ELR (cell line): Measurements from ENCODE around the gene DGCR6L.
"Not testable (repeated sequence)": the region's sequence is repeated elsewhere in the genome, so short reads cannot be mapped to it uniquely, and the experiment has no call there.

Experiments
- DNase-seq: peaks from one replicate; pipeline ENCODE4 v3.0.0-alpha.2; 2015; ENCODE audit warnings: low read depth

The DGCR6L gene

DNA sequence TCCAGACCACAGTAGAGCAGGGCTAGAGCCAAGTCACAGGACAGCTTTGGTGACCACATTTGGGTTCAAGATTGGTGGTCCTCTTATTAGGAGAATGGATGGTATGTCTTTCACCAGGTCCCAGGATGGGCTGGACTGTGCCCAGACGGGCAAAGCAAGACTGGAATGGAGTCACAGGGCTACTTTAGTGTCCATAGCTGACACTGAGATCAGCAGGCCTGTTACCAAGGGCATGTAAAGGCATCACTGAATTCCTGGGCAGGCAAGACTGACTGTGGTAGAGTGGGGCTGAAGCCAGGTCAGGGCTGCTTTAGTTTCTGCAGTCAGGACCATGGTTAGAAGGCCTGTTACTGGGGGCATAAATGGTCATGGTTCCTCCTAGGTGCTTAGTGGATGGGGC lies 6.1 kb upstream of the DGCR6L start:
- DNase-seq, result not testable (repeated sequence)

DNA sequence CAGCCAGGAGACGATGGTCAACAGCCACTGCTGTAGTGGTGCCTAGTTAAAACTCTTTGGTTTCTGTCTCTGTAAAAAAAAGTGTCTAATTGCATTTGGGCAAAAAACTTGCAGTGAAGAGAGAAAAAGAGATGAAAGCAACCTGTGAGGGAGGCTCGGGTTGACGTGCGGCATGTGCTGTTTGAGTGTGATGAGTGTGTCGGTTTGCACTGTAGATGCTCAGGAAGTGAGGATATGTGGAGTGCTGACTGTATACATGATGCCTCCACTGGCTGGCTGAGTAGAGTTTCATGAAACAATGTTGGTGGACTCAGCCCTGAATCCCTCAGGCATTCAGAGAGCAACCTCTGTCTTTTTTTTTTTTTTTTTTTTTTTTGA lies 4.3 kb upstream of the DGCR6L start:
- DNase-seq, result peak; percentile 64

DNA sequence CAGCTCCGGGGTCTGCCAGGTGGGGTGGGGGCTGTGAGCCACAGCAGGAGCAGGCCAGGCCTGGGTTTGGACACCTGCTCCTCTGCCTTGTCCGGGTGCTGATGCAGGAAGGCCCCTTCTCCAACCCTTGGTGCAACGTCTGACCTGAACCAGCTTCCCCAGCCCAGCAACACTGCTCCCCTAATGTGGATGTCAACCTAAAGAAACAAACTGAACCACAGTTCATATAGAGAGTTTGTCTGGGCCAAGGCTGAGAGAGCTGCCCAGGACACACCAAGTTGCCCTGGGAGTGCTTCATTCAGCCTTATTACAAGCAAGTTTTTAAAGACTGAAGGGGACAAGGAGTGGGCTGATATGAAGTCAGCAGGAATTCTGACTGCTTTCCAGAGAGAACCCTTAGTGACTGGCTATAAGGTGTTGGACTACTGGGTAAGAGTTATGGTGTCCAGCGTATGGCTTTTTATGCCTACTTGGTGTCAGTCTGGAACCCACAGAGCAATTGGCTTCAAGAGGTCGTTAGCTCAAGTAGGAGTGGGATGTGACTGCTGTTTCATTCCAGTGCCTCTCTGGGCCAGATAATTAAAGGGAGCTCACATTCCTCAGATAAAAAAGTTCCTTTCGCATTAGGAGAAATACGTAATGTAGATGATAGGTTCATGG lies 1.8 kb upstream of the DGCR6L start:
- not testable (repeated sequence) for DNase-seq

DNA sequence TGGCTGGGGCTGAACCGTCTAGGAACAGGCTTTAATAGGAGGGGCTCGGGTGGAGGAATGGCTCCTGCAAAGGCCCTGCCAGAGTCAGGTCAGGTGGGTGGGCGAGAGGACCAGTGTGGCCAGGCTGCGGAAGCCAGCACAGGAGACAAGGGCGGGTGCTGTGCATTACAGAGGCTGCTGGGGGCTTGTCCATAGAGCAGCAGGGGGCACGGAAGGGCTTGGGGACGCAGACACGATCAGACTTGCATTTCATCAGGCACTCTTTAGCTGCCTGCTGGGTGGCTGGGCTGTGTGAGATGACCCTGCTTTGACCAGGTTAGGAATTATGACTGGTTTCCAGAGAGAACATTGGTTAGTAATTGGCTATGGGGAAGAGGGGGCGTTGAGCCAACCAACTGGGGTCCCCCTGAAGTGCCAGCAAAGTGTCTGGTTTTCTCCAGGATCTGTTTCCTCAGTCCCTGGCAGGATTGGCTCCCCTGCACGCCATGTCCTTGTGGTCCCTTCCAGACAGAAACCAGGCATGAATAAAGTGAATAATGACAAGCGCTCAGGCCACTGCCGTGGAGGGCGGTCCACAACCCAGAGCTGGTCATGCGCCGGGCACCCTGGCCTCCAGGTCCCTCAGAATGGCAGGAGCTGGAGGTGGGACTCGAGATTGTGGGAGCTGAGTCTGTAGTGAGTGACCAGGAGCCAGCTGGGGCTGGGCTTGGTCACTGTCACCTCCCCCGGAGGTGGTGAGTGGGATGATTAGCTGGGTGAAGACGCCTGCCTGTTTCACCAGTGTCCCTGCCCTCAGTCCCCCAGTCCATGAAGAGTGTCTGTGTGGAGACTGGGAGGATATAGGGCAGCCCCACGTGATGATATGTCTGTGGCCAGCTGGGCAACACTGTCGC lies 1.0 kb upstream of the DGCR6L start:
- not testable (repeated sequence) for DNase-seq

DNA sequence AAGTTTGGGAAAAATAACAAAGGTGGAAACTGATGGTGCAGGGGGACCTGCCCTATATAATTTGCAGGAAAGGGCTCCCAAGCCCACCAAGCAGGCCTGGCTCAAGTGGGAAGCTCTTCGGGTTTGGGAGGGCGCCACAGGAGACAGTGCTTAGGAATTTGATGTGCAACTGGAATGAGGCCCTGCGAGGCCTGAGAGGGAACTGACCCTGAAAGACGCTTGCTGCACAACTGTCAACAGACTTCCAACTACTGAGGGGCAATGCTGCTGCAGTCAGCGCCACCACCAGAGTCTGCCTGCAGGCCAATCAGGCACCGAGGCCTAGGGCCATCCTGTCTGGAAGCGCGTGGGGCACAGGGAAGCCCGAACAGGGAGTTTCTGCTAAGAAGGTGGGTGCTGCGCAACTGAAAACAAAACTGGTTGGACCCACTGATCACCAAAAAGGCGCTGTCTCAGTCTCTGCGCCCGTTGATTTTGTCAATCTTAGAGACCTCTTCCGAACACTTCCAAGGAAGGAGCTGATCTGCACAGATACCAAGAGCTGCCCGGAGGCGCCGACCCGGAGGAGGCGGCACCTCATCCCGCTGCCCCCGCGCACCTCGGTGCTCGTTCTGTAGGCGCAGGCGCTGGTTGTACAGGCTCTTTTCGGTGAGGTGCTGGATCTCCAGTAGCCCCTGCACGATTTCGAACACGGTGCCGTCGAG lies 667 bp downstream of the DGCR6L start:
- peak; percentile 48 for DNase-seq

DNA sequence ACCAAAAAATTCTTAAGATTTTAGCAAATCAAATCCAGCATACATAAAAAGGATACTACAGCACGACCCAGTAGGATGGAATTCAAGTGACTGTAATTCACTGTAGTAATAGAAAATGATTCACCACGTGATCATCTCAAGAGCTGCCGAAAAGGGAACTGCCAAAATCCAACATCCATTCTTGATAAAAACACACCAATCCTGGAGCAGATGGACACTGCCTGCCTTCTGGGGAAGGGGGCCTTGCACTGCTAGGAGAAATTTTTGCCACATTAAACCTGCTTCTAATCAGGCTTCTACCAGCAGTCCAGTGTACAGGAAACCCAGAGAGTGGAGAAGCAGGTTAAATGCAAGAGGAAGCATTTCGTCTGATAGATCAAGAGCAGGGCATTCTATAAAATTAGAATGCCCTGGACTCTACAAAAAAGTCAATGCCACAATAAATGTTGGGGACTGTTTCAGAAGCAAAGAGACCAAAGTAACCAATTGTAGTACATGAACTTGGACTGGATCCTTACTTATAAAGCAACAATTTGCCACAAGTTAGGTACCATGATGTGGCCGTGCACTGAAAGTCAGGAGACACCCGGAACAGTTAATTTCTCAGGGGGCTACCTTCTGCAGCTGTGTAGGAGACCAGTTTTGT lies 1.7 kb downstream of the DGCR6L start:
- peak; percentile 15 for DNase-seq

DNA sequence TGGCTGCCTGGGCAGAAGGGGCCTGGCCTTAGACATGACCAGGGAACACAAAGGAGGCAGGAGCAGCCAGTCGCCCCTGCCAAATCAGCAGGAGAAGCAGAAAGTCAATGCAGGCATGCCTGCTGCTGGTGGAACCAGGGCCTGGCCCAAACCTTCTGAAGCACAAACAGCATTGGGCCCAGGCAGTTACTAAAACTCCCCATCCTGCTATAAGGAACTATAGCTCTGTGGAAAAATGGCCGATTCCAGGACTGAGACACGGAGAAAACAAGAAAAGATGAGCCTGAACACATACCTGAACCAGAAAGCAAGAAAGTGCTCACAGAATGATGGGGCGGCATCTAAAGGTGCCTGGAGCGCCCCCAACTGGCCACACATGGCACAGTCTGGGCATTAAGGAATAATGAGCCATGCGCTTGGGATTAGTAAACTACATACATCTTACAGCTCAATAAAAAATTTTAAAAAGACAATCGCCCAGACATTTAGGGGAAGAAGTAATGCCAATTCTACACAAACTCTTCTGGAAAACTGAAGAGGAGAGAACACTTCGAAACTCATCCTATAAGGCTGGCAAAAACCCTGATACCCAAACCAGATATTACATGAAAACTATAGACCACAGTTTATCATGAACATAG lies 2.3 kb downstream of the DGCR6L start:
- DNase-seq, result peak; percentile 30

DNA sequence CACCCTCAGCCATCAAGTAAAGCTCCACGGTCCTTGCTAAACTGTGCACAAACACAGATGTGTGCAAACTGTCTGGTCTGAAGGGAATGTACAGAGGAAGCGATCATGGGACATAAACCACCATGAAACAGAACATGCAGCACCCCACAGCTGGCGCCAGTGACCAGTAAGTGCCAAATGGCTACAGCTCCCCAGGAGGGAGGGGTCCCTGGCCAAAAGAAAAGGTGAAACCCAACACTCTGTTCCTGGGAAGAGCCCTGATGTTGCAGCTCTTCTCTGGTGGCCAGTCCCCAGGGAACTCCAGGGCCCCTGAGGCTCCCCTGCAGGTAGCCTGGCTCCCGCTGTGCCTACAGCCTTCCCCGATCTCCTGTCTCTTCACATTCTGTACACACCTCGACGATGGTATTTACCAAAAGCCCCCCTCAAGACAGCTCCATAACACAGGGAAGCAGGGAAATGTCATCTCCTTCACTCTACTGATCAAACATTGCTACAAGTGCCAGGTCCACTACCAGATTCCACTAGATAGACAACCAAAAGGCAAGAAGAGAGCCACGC lies 2.9 kb downstream of the DGCR6L start:
- no peak for DNase-seq

DNA sequence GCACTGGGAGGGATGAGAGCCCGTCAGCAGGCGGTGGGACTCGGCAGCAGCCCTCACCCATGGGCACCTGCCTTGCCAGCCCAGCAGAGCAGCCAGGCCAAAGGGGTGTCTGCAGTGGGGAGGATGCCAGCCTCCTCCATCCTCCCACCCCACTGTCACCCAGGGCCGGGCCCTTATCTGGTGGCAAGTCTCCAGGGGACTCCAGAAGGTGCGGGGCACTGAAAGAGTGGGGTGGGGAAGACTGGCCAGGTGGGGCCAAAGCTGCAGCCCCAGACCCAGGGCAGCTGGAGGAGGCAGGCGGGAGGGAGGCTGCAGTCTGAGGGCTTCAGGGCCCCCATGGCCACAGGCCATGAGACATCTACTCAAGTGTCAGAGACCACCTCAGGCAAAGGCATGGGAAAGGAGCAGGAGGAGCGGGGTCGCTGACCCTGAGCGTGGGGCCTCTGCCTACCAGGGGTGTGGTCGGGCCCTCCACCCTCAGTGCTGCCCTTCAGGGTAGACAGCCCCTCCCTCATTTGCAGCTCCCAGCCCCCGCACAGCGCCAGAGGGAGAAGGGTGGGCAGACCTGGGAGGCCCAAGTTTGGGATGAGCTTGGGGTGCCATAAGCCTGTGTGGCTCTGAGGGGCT lies 3.5 kb downstream of the DGCR6L start:
- DNase-seq, result no peak

DNA sequence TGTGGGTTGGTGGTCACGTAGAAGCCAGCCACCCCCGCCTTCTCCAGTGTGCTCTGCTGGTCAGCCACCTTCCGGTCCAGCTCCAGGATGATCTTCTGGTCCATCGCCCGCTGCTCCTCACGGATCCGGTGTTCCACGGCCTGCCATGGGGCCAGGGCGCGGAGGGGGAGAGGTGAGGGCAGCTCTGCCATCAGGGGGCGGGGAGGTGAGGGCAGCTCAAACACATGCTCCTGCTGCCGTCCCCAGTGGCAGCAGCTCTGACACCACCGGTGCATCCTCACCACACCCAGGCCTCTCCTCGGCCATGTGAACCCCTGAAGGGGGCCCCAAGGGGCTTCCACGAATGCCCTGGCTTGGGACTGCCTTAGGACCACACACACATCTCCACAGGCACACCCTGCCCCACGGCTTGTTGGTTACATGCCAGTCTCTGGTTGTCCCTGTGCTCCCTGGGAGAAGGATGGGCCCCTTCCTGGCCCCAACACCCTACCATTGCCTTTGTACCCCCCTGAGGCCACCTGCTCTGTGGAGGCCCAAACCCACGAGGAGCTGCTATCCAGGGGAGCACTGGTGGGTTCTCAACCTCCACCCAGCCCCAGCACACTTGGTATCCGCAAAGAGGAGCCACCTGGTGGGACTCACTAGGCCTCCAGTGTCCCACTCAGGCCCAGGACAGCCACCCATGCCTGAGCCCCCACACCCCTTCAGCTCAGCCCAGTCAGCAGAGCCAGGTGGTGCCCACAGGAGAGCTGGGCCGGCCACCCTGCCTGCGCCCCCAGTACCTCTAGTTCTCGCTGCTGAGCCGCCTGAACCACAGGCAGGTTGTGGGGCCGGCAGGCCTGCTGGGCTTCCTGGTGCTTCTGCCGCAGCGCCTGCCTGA lies 4.3 kb downstream of the DGCR6L start:
- no peak for DNase-seq

DNA sequence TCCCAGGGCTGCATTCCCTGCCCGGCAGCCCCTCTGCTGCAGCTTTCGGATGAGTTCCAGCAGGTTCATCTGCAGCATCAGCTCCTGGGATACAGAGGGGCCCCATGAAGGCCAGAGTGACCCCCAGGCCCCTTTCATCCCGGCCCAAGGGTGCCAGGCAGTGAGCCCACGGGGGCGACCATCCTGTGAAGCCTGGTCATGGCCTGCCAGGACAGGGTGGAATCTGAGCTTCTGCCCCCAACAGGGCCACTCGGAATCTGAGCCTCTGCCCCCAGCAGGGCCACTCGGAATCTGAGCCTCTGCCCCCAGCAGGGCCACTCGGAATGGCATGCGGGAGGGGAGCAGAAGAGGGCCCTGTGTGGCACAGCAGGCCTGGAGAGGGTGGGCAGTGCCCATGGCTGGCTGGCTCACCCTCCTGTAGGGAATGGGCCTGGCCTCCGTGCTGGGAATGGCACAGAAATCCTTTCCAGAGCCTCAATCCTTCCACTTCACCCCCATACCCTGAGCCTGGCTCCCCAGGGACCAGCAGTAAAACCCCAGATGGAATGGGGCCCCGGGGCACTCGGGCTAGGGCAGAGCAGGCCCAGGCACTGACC lies 5.0 kb downstream of the DGCR6L start:
- DNase-seq, result not testable (repeated sequence)

DNA sequence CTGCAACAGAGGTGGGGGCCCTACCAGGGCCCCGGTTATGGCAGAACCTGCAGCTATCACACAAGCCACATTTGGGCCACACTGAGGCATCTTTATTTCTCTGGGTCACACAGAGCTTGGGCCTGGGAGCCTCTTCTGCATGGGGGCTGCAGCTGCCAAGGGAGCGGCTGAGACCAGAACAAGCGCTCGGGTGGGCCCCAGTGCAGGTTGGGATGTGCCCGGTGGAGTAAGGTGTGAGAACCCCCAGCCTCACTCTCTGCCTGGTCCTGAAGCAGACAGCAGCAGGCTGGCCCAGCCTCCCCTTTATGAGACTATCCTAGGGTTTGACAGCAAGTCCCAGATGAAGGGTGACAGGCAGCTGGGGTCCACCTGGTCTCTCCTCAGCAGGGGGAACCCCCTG lies 5.7 kb downstream of the DGCR6L start:
- not testable (repeated sequence) for DNase-seq

DNA sequence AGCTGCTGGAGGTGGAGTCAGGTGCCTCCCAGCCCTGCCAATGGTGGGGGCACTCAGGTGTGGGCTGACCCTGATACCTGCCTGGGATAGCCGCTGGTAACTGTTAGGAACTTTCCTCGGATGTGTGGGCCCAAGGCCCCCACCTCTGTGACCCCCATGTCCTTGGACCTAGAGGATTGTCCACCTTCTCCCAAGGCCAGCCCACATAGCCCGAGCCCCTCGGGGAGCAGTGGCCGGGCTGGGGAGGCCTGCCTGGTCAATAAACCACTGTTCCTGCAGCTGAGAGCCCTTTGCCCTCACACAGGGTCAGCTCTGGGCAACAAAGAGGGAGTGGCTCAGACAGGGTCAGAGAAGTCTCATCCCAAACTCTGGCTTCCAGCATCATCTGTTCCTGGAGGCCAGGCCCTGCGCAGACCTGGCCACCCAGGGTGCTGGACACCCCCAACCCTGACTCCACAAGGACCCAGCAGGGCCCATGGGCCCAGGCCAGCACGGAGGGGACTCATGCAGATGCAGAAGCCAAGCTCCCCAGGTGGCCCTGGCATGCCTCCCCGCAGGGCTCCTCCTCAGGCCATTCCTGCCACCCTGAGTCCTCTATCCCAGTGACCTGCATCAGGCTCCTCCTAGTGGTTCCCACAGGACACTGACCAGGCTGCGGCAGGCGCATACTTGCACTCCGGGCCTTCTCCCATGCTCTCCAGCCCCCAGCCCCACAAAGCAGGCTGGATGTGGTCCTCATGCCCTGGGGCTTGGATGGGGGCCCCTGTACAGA lies 6.4 kb downstream of the DGCR6L start:
- DNase-seq, result not testable (repeated sequence)

DNA sequence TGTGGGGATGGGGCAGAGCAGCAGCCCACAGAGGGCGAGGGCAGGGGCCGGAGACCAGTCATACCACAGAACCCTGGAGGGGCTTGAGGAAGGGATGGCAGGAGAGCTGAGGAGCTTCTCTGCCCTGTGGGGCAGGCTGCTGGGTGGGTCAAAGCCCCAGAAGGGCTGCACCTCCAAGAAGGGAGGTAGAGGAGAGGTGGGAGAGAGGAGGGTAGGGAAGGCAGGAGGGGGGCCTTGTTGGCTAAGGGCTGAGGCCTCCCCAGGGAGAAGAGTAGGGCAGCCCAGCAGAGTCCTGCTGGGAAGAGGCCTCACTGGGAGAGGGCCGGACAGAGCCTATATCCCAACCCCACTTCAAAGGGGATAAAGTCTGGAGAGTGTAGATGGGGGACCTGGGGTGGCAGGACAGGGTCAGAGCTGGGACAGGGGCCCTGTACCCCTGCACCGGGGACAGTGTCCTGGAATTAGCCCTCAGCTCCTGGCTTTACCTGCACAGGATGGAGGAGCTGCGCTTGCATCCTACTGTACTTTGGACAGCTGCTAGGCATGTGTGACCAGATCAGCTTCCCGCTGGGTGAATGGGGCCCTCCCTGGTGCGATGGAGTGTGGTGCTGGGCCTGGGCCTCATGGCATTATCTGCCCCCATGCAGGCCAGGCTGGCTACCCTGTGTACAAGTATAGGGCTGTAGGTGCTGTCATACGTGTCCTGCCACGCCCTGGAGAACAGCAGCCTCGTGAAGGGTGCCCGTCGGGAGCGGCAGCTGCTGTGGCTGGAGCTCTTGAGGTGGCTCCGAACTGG lies 7.3 kb downstream of the DGCR6L start:
- DNase-seq, result no peak

DNA sequence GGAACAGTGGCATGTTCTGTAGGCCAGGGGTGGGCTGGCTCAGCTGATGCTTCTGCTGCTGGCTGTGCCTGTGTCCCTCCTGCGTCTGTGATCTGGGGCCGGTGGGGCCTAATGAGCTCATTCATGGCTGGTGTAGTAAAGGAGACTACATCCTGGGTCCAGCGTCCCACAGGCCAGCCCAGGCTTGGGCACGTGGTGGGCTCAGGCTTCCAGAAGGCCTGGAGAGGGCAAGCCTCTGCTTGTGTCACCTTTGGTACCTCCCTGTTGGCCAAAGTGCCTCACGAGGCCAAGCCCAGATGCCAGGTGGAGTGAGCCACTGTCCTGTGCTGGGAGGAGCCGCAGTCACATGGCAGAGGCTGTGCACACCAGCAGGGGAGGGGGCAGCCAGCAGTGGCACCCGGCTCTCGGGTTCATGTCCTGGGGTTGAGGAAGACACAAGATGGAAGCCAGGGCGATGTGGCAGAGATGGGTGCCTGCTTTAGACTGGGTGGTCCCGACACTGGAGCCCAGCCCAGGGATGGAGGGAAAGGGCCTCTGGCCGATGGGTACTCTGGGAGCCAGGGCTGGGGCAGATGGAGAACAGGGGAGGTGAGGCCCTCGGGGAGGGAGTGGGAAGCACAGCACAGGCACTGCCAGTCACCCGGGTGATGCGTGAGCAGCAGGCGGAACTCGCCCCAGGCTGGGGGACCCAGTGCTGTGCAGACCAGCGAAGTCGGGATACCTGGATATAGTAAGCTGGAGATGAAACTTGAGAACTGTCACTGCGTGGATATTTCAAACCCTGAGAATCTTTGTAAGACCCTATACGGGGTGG lies 8.4 kb downstream of the DGCR6L start:
- DNase-seq, result not testable (repeated sequence)

DNA sequence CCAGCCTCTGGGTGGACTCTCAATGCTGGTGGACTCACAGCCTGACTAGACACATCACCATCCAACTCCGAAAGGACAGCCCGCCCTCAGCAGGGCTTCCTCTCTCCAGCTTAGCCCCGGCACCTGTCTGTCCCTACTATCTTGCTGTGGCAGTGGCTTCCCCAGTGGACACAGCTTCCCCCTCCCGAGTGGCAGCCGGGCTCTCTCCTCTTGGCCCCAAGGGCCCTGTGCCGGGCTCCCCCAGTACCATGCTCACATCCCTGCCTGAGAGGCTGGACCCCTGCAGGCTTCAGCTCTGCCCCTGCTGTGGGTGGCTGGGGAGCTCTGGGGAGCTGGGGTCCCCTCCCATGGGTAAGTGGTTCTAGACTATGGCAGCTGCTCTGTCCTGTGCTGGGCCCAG lies 9.1 kb downstream of the DGCR6L start:
- DNase-seq, result not testable (repeated sequence)

DNA sequence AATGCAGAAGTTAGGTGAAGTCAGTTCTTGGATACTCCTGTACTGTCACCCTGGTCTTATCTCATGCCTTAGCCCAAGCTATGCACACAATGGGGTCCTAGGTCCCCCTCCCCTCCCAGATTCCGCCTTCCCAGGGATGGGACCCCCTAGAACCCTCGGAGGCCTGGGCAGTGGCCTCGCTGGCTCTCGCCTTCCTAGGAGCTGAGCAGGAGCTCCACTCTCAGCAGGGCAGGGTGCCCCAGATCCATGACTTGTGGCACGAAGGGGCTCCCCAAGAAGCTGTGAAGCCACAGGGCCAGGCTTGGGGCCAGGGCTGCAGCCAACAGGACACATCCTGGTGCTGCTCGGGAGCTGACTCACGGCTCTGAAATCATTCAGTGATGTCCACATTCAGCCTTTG lies 9.7 kb downstream of the DGCR6L start:
- not testable (repeated sequence) for DNase-seq
